ENCODE measurements around the gene TMEM11. TPM values are rescaled to one million over a fixed set of nuclear protein-coding genes. Genes with fewer than 3 reads are reported as not detected.
A peak's percentile ranks its signal among the peaks of the same experiment; 100 is the strongest.

Gene TMEM11
- total RNA-seq, 1 donor from 2014 or later, result 22.2 TPM

GRCh38 chr17:21204935-21205334 lies 9.0 kb downstream of the TMEM11 start:
- Mint-ChIP-seq H3K27me3 (no peaks in the 10 kb centered on the region), H3K9me3 (ENCODE audit: low read depth) (no peaks in the 10 kb centered on the region), H3K36me3 (ENCODE audit: insufficient read depth) (peaks cover 5% of the 10 kb centered on the region), H3K4me1 (ENCODE audit: low read depth) (peaks cover 3% of the 10 kb centered on the region), H3K4me3 (ENCODE audit: low read depth) (no peak overlapping the region), H3K27ac (peak overlapping the region; percentile 59)
- DNase-seq (ENCODE audit: low spot score, unreplicated experiment), result no peak
- TF ChIP-seq CTCF (IDR thresholded peaks at IDR 0.05; ENCODE audit: unreplicated experiment), result no peak

- Mint-ChIP-seq H3K27me3 (no peaks in the 10 kb centered on the region), H3K9me3 (ENCODE audit: low read depth) (no peaks in the 10 kb centered on the region), H3K36me3 (ENCODE audit: insufficient read depth) (peaks cover 10% of the 10 kb centered on the region), H3K4me1 (ENCODE audit: low read depth) (peaks cover 3% of the 10 kb centered on the region), H3K27ac (no peak overlapping the region), H3K4me3 (ENCODE audit: low read depth) (no peak overlapping the region)
- DNase-seq (ENCODE audit: low spot score, unreplicated experiment), result no peak
- no peak for TF ChIP-seq CTCF (IDR thresholded peaks at IDR 0.05; ENCODE audit: unreplicated experiment)
Measured at GRCh38 chr17:21202512-21202911, 11.4 kb downstream of the TMEM11 start.

- Mint-ChIP-seq H3K27ac (no peak overlapping the region), H3K4me1 (ENCODE audit: low read depth) (peaks cover 3% of the 10 kb centered on the region), H3K27me3 (no peaks in the 10 kb centered on the region), H3K4me3 (ENCODE audit: low read depth) (no peak overlapping the region), H3K9me3 (ENCODE audit: low read depth) (no peaks in the 10 kb centered on the region), H3K36me3 (ENCODE audit: insufficient read depth) (peaks cover 12% of the 10 kb centered on the region)
- no peak for DNase-seq (ENCODE audit: low spot score, unreplicated experiment)
- TF ChIP-seq CTCF (IDR thresholded peaks at IDR 0.05; ENCODE audit: unreplicated experiment), result no peak
Measured at GRCh38 chr17:21201874-21202273, 12.1 kb downstream of the TMEM11 start.

- H3K27ac Mint-ChIP-seq, result peak overlapping the region; percentile 75
- no peaks in the 10 kb centered on the region for H3K27me3 Mint-ChIP-seq
Measured at GRCh38 chr17:21201298-21201595, 12.7 kb downstream of the TMEM11 start.

GRCh38 chr17:21200590-21201297 lies 13.2 kb downstream of the TMEM11 start:
- no peaks in the 10 kb centered on the region for H3K27me3 Mint-ChIP-seq
- TF ChIP-seq CTCF (IDR thresholded peaks at IDR 0.05; ENCODE audit: unreplicated experiment), result no peak
- no peak overlapping the region for H3K4me3 Mint-ChIP-seq (ENCODE audit: low read depth)
- H3K9me3 Mint-ChIP-seq (ENCODE audit: low read depth), result no peaks in the 10 kb centered on the region
- H3K36me3 Mint-ChIP-seq (ENCODE audit: insufficient read depth), result peaks cover 12% of the 10 kb centered on the region
- peak overlapping the region; percentile 75 for H3K27ac Mint-ChIP-seq
- peaks cover 3% of the 10 kb centered on the region for H3K4me1 Mint-ChIP-seq (ENCODE audit: low read depth)
- no peak for DNase-seq (ENCODE audit: low spot score, unreplicated experiment)

More at GRCh38 chr17:21201298-21201595, 12.7 kb downstream of the TMEM11 start:
- no peak for TF ChIP-seq CTCF (IDR thresholded peaks at IDR 0.05; ENCODE audit: unreplicated experiment)
- DNase-seq (ENCODE audit: low spot score, unreplicated experiment), result no peak
- H3K4me1 Mint-ChIP-seq (ENCODE audit: low read depth), result peaks cover 3% of the 10 kb centered on the region
- peaks cover 12% of the 10 kb centered on the region for H3K36me3 Mint-ChIP-seq (ENCODE audit: insufficient read depth)
- H3K4me3 Mint-ChIP-seq (ENCODE audit: low read depth), result no peak overlapping the region
- no peaks in the 10 kb centered on the region for H3K9me3 Mint-ChIP-seq (ENCODE audit: low read depth)

Measured in progenitor cell of endocrine pancreas (in vitro differentiated cells).